Measurements from ENCODE around the gene LRP1.

DNA sequence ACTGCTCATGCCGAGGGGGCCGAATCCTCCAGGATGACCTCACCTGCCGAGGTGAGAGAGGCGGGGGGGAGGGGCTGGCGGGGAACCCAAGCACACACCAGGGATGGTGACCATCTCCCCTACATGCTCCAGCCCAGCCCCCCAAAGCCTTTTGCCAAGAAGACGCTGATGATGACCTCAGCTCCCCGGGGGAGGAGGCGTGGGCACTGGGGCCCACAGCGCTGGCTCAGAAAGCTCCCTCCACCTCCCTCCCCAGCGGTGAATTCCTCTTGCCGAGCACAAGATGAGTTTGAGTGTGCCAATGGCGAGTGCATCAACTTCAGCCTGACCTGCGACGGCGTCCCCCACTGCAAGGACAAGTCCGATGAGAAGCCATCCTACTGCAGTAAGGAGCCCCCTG lies 64.6 kb downstream of the LRP1 start:
- TF ChIP-seq, protein P1, sequence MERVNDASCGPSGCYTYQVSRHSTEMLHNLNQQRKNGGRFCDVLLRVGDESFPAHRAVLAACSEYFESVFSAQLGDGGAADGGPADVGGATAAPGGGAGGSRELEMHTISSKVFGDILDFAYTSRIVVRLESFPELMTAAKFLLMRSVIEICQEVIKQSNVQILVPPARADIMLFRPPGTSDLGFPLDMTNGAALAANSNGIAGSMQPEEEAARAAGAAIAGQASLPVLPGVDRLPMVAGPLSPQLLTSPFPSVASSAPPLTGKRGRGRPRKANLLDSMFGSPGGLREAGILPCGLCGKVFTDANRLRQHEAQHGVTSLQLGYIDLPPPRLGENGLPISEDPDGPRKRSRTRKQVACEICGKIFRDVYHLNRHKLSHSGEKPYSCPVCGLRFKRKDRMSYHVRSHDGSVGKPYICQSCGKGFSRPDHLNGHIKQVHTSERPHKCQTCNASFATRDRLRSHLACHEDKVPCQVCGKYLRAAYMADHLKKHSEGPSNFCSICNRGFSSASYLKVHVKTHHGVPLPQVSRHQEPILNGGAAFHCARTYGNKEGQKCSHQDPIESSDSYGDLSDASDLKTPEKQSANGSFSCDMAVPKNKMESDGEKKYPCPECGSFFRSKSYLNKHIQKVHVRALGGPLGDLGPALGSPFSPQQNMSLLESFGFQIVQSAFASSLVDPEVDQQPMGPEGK (CRISPR knock-in tag; IDR thresholded peaks at IDR 0.05; ENCODE audit: borderline replicate concordance), result no peak
- no peak for TF ChIP-seq ESRRG (CRISPR knock-in tag; IDR thresholded peaks at IDR 0.05)
- no peak for TF ChIP-seq CSDC2 (CRISPR knock-in tag; IDR thresholded peaks at IDR 0.05)
- TF ChIP-seq, protein P2, sequence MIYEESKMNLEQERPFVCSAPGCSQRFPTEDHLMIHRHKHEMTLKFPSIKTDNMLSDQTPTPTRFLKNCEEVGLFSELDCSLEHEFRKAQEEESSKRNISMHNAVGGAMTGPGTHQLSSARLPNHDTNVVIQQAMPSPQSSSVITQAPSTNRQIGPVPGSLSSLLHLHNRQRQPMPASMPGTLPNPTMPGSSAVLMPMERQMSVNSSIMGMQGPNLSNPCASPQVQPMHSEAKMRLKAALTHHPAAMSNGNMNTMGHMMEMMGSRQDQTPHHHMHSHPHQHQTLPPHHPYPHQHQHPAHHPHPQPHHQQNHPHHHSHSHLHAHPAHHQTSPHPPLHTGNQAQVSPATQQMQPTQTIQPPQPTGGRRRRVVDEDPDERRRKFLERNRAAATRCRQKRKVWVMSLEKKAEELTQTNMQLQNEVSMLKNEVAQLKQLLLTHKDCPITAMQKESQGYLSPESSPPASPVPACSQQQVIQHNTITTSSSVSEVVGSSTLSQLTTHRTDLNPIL (CRISPR knock-in tag; IDR thresholded peaks at IDR 0.05; ENCODE audit: low read depth), result no peak
- TF ChIP-seq ARNTL (CRISPR knock-in tag; IDR thresholded peaks at IDR 0.05; ENCODE audit: borderline replicate concordance, low read depth), result no peak
- no peak for TF ChIP-seq TOX (CRISPR knock-in tag; IDR thresholded peaks at IDR 0.05; ENCODE audit: borderline replicate concordance)
- TF ChIP-seq ZFP30 (CRISPR knock-in tag; IDR thresholded peaks at IDR 0.05), result no peak
- no peak for TF ChIP-seq ZC3H10 (CRISPR knock-in tag; IDR thresholded peaks at IDR 0.05)
